GM19324 (cell line): ENCODE measurements around the gene NPTXR.

Experiments
- ATAC-seq: cut with Tn5 transposase; IDR thresholded peaks from one replicate; pipeline ENCODE4 v1.9.1; 2021; ENCODE audit warnings: mild to moderate bottlenecking, moderate library complexity; ENCODE audit not compliant: unreplicated experiment, low FRiP score

NPTXR gene

GRCh38 chr22:38774496-38775166 lies 69.2 kb downstream of the NPTXR start:
- no peak for ATAC-seq

- no peak for ATAC-seq
Observed at GRCh38 chr22:38773363-38773946, 70.4 kb downstream of the NPTXR start.

GRCh38 chr22:38772623-38772873 lies 71.3 kb downstream of the NPTXR start:
- no peak for ATAC-seq

GRCh38 chr22:38770257-38770949 lies 73.4 kb downstream of the NPTXR start:
- ATAC-seq: no peak
